ENCODE measurements around the gene RAPGEF1.

The RAPGEF1 gene

GRCh38 chr9:131748411-131748955 lies 8.6 kb upstream of the RAPGEF1 start:
- DNase-seq, result no peak

- DNase-seq, result no peak
Observed at GRCh38 chr9:131747352-131747751, 7.5 kb upstream of the RAPGEF1 start.

GRCh38 chr9:131745610-131746009 lies 5.7 kb upstream of the RAPGEF1 start:
- DNase-seq, result no peak

GRCh38 chr9:131744720-131745201 lies 4.9 kb upstream of the RAPGEF1 start:
- DNase-seq, result no peak

- DNase-seq, result no peak
Observed at GRCh38 chr9:131744171-131744719, 4.4 kb upstream of the RAPGEF1 start.

- no peak for DNase-seq
Observed at GRCh38 chr9:131743501-131743900, 3.6 kb upstream of the RAPGEF1 start.

- DNase-seq, result no peak
Observed at GRCh38 chr9:131743096-131743495, 3.2 kb upstream of the RAPGEF1 start.

- no peak for DNase-seq
Observed at GRCh38 chr9:131740898-131741297, 1.0 kb upstream of the RAPGEF1 start.

- no peak for DNase-seq
Observed at GRCh38 chr9:131739133-131739958, 530 bp downstream of the RAPGEF1 start.

GRCh38 chr9:131738293-131739132 lies 1.4 kb downstream of the RAPGEF1 start:
- no peak for DNase-seq

- DNase-seq, result no peak
Observed at GRCh38 chr9:131737426-131737825, 2.5 kb downstream of the RAPGEF1 start.

- no peak for DNase-seq
Observed at GRCh38 chr9:131736431-131736830, 3.4 kb downstream of the RAPGEF1 start.

- no peak for DNase-seq
Observed at GRCh38 chr9:131735238-131736128, 4.4 kb downstream of the RAPGEF1 start.

- no peak for DNase-seq
Observed at GRCh38 chr9:131734781-131735180, 5.1 kb downstream of the RAPGEF1 start.

GRCh38 chr9:131734165-131734610 lies 5.7 kb downstream of the RAPGEF1 start:
- DNase-seq, result no peak

GRCh38 chr9:131733541-131734061 lies 6.3 kb downstream of the RAPGEF1 start:
- no peak for DNase-seq

- DNase-seq, result no peak
Observed at GRCh38 chr9:131732636-131733289, 7.1 kb downstream of the RAPGEF1 start.

GRCh38 chr9:131732061-131732526 lies 7.8 kb downstream of the RAPGEF1 start:
- DNase-seq, result no peak

GRCh38 chr9:131731644-131732043 lies 8.2 kb downstream of the RAPGEF1 start:
- DNase-seq, result no peak

- DNase-seq, result no peak
Observed at GRCh38 chr9:131731237-131731636, 8.6 kb downstream of the RAPGEF1 start.

GRCh38 chr9:131728961-131729360 lies 10.9 kb downstream of the RAPGEF1 start:
- no peak for DNase-seq
